Small intestine (tissue), 7 donors: ENCODE measurements around the gene AHNAK. TPM values are rescaled to one million over a fixed set of nuclear protein-coding genes. Genes with fewer than 3 reads are reported as not detected.

Experiments
- DNase-seq, 2 donors: peaks; one replicate each; pipeline versions ENCODE4 v3.0.0 to v3.0.0-alpha.2; 2013
- FAIRE-seq: peaks from 2 replicates; lab custom pipeline; 2012; peaks lifted over from hg19 to GRCh38; lab: Jason Lieb, UNC
- H3K27ac ChIP-seq, 3 donors: one replicate each; pipeline ENCODE4 v1.5.1; 2013; ENCODE audit warnings: low read length in 2 of 3, mild to moderate bottlenecking in 2 of 3, control low read depth in 1 of 3, inconsistent platforms in 1 of 3, low read depth in 1 of 3, moderate library complexity in 1 of 3
- H3K27me3 ChIP-seq, 3 donors: one replicate each; pipeline ENCODE4 v1.6.1; 2013; ENCODE audit warnings: low read length in 3 of 3, inconsistent platforms in 1 of 3; ENCODE audit not compliant: control insufficient read depth in 3 of 3, insufficient read depth in 3 of 3
- H3K36me3 ChIP-seq, 3 donors: one replicate each; pipeline ENCODE4 v1.6.1; 2013; ENCODE audit warnings: low read length in 3 of 3, inconsistent platforms in 1 of 3, low read depth in 1 of 3, mild to moderate bottlenecking in 1 of 3, moderate library complexity in 1 of 3; ENCODE audit not compliant: control insufficient read depth in 3 of 3, insufficient read depth in 2 of 3
- H3K4me1 ChIP-seq, 3 donors: one replicate each; pipeline ENCODE4 v1.6.1; 2013; ENCODE audit warnings: low read length in 2 of 3, inconsistent platforms in 1 of 3, low read depth in 1 of 3, mild to moderate bottlenecking in 1 of 3, moderate library complexity in 1 of 3; ENCODE audit not compliant: control insufficient read depth in 3 of 3, insufficient read depth in 2 of 3
- H3K4me3 ChIP-seq, 3 donors: one replicate each; pipeline ENCODE4 v1.5.1; 2013; ENCODE audit warnings: low read length in 3 of 3, control low read depth in 1 of 3, inconsistent platforms in 1 of 3, low read depth in 1 of 3, mild to moderate bottlenecking in 1 of 3, moderate library complexity in 1 of 3
- H3K9me3 ChIP-seq, 2 donors: one replicate each; pipeline ENCODE4 v1.6.1; 2013; ENCODE audit warnings: low read depth in 1 of 2, low read length in 1 of 2; ENCODE audit not compliant: control insufficient read depth in 2 of 2, insufficient read depth in 1 of 2
- WGBS, 3 donors: extraction: QIAGEN DNeasy Blood & Tissue Kit; methylation state at CpG; one replicate each; pipeline ENCODE4 v1.1.7; 2013; 5-methylcytosine and 5-hydroxymethylcytosine counted together
- polyA plus RNA-seq, 4 donors: library from polyadenylated mRNA; stranded (reverse) in 3 of 4; unstranded in 1 of 4; fragments of 200-250 nt in 3 of 4; fragments of 120-200 nt in 1 of 4; gene quantifications; one replicate each; pipeline versions ENCODE4 v1.2.1 to v1.2.3, GENCODE V29; 2013
- donor health status: healthy with polysubstance abuse.
- donor health status: control.
- donor health status: control.
- donor health status: Bipolar disorder and iron deficiency.
- donor health status: healthy.

AHNAK gene
- polyA plus RNA-seq, 4 donors, result 72.1 to 110 (median 86.8) TPM

DNA sequence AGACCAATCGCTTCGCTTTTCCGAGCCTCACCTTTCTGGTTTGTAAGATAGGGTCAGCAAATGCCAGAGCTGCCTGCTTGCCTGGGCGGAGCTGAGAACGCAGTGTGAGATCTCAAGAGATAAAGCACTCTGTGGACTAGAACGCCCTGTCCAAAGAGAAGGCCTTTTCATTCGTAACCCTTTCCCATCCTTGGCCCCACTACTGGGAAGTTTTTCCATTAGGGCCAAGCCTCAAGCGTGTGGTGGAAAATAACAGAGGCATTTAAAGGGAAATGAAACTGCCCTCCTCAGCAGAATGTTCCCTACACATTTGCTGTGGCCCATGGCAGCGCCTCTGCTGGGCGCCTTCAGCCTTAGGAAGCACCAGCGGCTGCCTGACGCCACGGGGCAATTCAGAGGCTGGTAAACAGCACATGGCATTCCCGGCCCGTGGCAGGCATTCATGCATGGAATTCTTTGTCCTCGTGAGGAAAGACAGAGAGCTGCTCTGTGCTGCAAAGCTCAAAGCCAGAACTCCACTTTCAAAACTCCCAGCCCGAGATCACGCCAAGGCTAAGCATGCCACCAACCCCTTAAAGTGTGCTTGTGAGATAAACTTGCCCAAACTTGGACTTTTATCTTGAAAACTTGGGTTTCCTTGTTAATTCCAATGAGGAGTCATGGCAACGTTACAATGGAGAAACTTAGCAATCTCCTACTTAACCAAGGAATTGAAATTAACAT, 38.1 kb downstream of the AHNAK start:
- peak overlapping the region; percentile 64 to 73 (median 71) for H3K27ac ChIP-seq
- 10 to 22% (median 17%) methylated on average over 19 of the region's 19 CpGs for WGBS, 3 donors
- FAIRE-seq, result no peak

DNA sequence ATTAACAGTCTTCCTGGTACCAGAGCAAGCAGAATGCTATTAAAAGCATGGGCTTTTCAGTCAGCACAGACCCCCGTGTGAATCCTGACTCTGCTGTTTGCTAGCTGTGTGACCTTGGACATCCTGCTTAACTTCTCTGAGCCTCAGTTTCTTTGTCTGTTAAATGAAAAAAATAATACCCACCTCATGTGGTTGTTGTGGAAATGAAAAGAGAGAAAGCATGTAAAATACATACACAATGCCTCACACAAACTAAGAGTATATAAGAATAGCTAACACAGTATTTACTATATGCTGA, 39.5 kb downstream of the AHNAK start:
- no peaks in the 10 kb centered on the region for H3K27me3 ChIP-seq
- FAIRE-seq (no peak), DNase-seq (no peak)
- no peak overlapping the region for H3K27ac ChIP-seq
- H3K4me3 ChIP-seq, result no peak overlapping the region
- H3K36me3 ChIP-seq, result peaks cover 0 to 2% (median 0%) of the 10 kb centered on the region in 3 donors
- H3K4me1 ChIP-seq, result peaks cover 4 to 34% (median 8%) of the 10 kb centered on the region in 3 donors
- 67 to 92% (median 69%) methylated on average over 1 of the region's 1 CpG for whole genome bisulfite sequencing, 3 donors
- H3K9me3 ChIP-seq, result no peaks in the 10 kb centered on the region

More for the DNA sequence above, 38.1 kb downstream of the AHNAK start:
- no peaks in the 10 kb centered on the region for H3K9me3 ChIP-seq
- no peaks in the 10 kb centered on the region for H3K27me3 ChIP-seq
- H3K4me1 ChIP-seq, result peaks cover 4 to 28% (median 8%) of the 10 kb centered on the region in 3 donors
- H3K4me3 ChIP-seq, result peak overlapping the region in 1 of 3 donors; percentile 2
- DNase-seq, result peak; percentile 88
- peaks cover 0 to 2% (median 0%) of the 10 kb centered on the region in 3 donors for H3K36me3 ChIP-seq

DNA sequence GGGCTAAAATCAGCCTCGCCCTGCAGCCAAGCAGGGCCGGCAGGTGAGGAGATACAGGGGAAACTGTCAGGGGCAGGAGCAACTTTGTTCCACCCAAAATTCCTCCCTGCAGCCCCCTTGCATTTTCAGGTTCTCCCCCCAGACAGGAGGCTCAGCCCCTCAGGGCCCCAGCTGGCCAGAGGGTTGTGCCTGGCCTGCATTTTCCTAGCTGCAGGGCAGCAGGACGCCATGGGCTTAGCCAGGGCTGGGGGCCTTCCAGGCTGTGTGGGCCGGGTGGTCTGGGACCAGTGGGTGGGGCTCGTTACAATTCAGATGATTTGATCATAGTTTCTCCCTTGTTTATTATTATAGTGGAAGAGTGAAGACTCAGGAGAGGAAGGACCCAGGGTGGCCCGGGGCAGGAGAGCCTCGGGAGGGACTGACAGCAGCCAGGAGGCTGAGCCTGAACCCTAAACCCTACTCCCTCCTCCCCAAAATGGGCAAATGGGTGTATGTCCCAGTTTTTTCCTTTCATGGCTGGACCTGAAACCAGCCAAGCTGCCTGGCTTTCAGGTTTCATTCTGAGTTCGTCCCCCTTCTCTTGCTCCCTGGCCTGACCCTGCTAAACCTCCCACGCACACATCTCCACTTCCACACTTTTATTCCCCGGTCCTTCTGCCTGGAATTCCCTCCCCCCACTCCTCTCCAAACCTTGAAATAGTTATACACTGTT, 40.0 kb downstream of the AHNAK start:
- no peak overlapping the region for H3K27ac ChIP-seq
- 63 to 69% (median 63%) methylated on average over 10 of the region's 10 CpGs for WGBS, 3 donors
- DNase-seq, result no peak
- no peak for FAIRE-seq
- H3K4me3 ChIP-seq, result no peak overlapping the region
- no peaks in the 10 kb centered on the region for H3K27me3 ChIP-seq
- H3K36me3 ChIP-seq, result no peaks in the 10 kb centered on the region
- H3K9me3 ChIP-seq, result no peaks in the 10 kb centered on the region
- H3K4me1 ChIP-seq, result peaks cover 4 to 34% (median 8%) of the 10 kb centered on the region in 3 donors

DNA sequence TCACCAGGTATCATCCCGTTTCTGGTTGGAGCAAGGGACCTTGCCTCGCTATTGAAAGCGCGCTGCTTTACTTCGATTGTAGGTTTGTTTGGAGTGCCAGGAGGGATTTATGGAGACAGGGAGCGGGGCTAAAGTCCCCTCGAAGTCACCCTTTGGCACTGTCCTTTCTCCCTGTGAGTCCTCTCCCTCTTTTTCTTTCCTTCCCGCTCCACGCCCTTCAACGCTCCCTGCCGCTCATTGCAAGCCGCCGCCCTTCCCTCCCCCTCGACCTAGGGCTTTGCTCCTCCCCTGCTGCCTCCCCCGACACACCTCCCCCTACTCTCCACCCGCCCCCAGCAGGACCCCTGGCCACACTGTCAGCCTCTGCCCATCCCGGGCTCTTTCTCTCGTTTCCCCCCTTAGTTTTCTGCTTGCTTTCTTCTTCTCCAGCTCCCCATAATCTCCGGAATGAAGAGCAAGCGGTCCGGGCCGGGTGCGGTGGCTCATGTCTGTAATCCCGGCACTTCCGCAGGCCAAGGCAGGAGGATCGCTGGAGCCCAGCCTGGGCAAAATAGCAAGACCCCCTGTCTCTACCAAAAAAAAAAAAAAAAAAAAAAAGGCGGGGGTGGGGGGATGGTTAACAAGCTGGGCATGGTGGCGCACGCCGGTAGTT, 41.0 kb downstream of the AHNAK start:
- H3K4me3 ChIP-seq, result peak overlapping the region; percentile 14 to 46 (median 24)
- no peaks in the 10 kb centered on the region for H3K36me3 ChIP-seq
- peak; percentile 82 to 94 for DNase-seq
- H3K27me3 ChIP-seq, result no peaks in the 10 kb centered on the region
- WGBS, 3 donors, result 12 to 28% (median 26%) methylated on average over 29 to 30 of the region's 30 CpGs
- FAIRE-seq, result no peak
- peak overlapping the region; percentile 39 to 66 (median 54) for H3K27ac ChIP-seq
- H3K9me3 ChIP-seq, result no peaks in the 10 kb centered on the region
- peaks cover 4 to 35% (median 8%) of the 10 kb centered on the region in 3 donors for H3K4me1 ChIP-seq

DNA sequence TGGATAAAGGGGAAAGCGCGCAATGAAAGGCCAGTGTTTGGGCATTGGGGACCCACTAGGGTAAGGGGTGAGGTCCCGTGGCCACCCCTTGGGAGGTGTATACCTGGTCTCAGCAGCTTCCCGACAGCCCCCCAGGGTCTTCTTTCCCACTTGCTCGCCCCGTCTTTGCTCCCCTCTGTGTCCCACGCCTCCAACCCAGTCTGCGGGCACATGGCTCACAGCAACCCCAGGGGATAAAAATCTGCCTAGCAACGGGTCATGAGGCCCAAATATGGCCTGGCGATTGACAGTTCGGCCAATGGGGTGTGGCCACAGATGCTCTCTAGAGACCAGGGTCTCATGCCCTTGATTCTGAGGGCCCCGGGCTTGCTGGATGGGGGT, 41.6 kb downstream of the AHNAK start:
- Histone ChIP-seq H3K36me3 (no peaks in the 10 kb centered on the region), H3K4me1 (peaks cover 4 to 38% (median 8%) of the 10 kb centered on the region in 3 donors), H3K27ac (peak overlapping the region; percentile 39 to 66 (median 54)), H3K9me3 (no peaks in the 10 kb centered on the region), H3K4me3 (peak overlapping the region in 1 of 3 donors; percentile 46), H3K27me3 (no peaks in the 10 kb centered on the region)
- 47 to 60% (median 53%) methylated on average over 12 of the region's 12 CpGs for WGBS, 3 donors
- FAIRE-seq (no peak), DNase-seq (no peak)

DNA sequence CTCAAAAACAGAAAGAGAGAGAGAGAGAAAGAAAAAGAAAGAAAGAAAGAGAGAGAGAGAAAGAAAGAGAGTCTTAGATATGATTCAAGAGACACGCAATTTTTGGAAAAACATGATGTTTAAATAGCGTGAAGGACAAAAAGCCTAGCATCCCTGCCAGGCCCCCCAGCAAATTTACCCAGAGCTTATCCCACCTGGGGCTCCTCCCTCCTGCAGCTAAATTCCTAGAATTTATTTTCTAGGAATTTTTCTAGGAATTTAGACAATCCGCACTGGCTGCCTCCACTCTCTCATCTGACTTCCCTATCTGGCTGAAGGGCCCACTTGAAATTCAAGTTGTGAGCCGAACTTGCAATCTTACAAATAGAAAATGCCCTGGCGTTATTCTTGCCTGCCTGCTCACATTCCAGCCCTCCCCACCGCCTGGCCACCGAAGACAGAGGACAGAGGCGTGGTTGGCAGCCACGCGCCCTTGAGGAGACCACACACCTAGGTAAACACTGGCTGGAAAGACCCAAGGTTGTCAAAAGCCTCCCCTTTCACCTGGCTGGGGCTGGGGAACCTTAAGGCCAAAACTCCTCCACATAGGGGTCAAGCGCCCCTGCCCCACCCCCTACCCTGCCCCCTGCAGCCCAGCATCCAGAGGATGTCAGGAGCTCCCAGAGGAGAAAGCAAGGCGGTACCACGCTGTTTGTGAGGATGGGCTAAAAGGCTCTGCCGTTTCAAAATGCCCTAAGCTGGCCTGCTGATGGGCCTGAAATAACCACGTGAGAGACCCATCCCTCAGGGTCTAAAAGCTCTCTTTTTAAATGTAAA, 42.2 kb downstream of the AHNAK start:
- Histone ChIP-seq H3K9me3 (no peaks in the 10 kb centered on the region), H3K27ac (no peak overlapping the region)

DNA sequence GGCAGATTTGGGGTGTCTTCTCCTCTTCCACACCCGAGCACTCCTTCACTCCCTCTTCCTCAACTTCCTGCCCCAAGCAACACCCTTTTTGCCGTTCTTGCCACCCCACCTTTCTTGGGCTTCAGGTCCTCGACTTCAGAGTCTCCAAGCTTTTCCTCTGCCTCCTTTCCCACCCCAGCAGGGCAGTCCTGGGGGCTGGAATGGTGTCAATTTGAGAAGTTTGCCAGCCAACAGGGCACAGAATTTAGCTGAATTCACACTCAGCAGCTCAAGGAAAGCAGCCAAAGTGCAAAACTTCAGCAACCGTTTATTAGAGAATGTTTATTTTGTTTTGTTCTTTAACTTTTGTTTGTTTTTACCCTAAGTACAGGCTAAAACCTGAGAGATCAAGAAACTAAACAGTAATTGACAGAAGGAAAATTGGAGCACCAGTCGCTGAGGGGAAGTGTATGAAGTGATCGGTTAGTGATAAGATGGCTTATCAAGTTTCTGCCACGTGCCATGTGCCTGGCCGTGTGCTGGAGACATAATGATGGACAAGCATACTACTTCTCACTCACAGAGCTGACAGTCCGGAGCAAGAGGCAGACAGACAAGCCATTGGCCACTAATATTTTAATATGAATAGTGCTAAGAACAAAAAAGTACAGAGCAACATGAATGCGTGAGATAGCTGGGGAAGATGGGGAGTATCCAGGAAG, 44.4 kb downstream of the AHNAK start:
- no peaks in the 10 kb centered on the region for H3K36me3 ChIP-seq
- no peaks in the 10 kb centered on the region for H3K27me3 ChIP-seq
- no peak overlapping the region for H3K4me3 ChIP-seq
- DNase-seq (no peak), FAIRE-seq (no peak)
- H3K4me1 ChIP-seq, result peaks cover 4 to 40% (median 10%) of the 10 kb centered on the region in 3 donors
- no peaks in the 10 kb centered on the region for H3K9me3 ChIP-seq
- H3K27ac ChIP-seq, result peak overlapping the region in 1 of 3 donors; percentile 43
- WGBS, 3 donors, result 26 to 43% (median 29%) methylated on average over 10 of the region's 10 CpGs

More for the DNA sequence above, 42.2 kb downstream of the AHNAK start:
- Histone ChIP-seq H3K4me3 (no peak overlapping the region), H3K36me3 (no peaks in the 10 kb centered on the region), H3K4me1 (peaks cover 4 to 38% (median 8%) of the 10 kb centered on the region in 3 donors), H3K27me3 (no peaks in the 10 kb centered on the region)
- FAIRE-seq (no peak), DNase-seq (no peak)
- 70 to 81% (median 78%) methylated on average over 15 of the region's 15 CpGs for WGBS, 3 donors
